ENCODE results near the gene NOC4L.
A peak's percentile ranks its signal among the peaks of the same experiment; 100 is the strongest.

Gene NOC4L

GRCh38 chr12:132158677-132159554, 14.7 kb downstream of the NOC4L start:
- no peak for DNase-seq

GRCh38 chr12:132159555-132160003, 15.3 kb downstream of the NOC4L start:
- no peak for DNase-seq

GRCh38 chr12:132160016-132160415, 15.8 kb downstream of the NOC4L start:
- DNase-seq = no peak

- DNase-seq = no peak
Measured at GRCh38 chr12:132160601-132161035, 16.4 kb downstream of the NOC4L start.

- DNase-seq = no peak
Measured at GRCh38 chr12:132161036-132161781, 17.0 kb downstream of the NOC4L start.

- DNase-seq = no peak
Measured at GRCh38 chr12:132161796-132162507, 17.7 kb downstream of the NOC4L start.

- no peak for DNase-seq
Measured at GRCh38 chr12:132162508-132163031, 18.3 kb downstream of the NOC4L start.

- no peak for DNase-seq
Measured at GRCh38 chr12:132163041-132163910, 19.0 kb downstream of the NOC4L start.

GRCh38 chr12:132163911-132164288, 19.6 kb downstream of the NOC4L start:
- no peak for DNase-seq

- DNase-seq = no peak
Measured at GRCh38 chr12:132164426-132164825, 20.2 kb downstream of the NOC4L start.

GRCh38 chr12:132165584-132165983, 21.3 kb downstream of the NOC4L start:
- DNase-seq = no peak

- no peak for DNase-seq
Measured at GRCh38 chr12:132166093-132166492, 21.8 kb downstream of the NOC4L start.

GRCh38 chr12:132166801-132167591, 22.7 kb downstream of the NOC4L start:
- no peak for DNase-seq

GRCh38 chr12:132167611-132168310, 23.5 kb downstream of the NOC4L start:
- no peak for DNase-seq

- DNase-seq = no peak
Measured at GRCh38 chr12:132168311-132169031, 24.2 kb downstream of the NOC4L start.

- peak; percentile 40 for DNase-seq
Measured at GRCh38 chr12:132169376-132169775, 25.1 kb downstream of the NOC4L start.

GRCh38 chr12:132170094-132170636, 25.9 kb downstream of the NOC4L start:
- DNase-seq = peak; percentile 75

- DNase-seq = no peak
Measured at GRCh38 chr12:132170637-132171292, 26.5 kb downstream of the NOC4L start.

Data from NCI-H2029 (cell line).